Right lobe of liver (tissue), 4 donors: ENCODE results near the gene PPP1CA.

Source experiments
- CTCF ChIP-seq, 4 donors: fragments of 200-600 bp in 3 of 4; fragments of 450-650 bp in 1 of 4; IDR thresholded peaks; one replicate each; pipeline versions ENCODE4 v1.5.1 to v1.8.0; 2016 to 2022; ENCODE audit warnings: antibody characterized with exemption in 4 of 4, mild to moderate bottlenecking in 2 of 4
- POLR2A ChIP-seq: fragments of 450-650 bp; IDR thresholded peaks from one replicate; pipeline ENCODE4 v1.6.1; 2017; ENCODE audit warnings: antibody characterized with exemption, mild to moderate bottlenecking
- donor health status: DM: no; HTN: no; CAD: no.
- donor health status: DM: no; HTN: no; CAD: no.
- donor health status: DM: no; HTN: yes; CAD: no.

- TF ChIP-seq CTCF (IDR thresholded peaks at IDR 0.05) (no peak), POLR2A (no peak)
These were observed 52.2 kb downstream of the PPP1CA start for GRCh38 chr11:67349457-67349856.
